ENCODE results near the gene FBH1. TPM values are rescaled to one million over a fixed set of nuclear protein-coding genes. Genes with fewer than 3 reads are reported as not detected.
A peak's percentile ranks its signal among the peaks of the same experiment; 100 is the strongest.

Gene FBH1
- total and polyA plus RNA-seq, 9 of the 15 experiments (the other 6 are each of a cell fraction or from before 2014, with no cell fraction given): 13.4 to 108 (median 77.8) TPM

- WGBS (ENCODE audit: insufficient coverage, low coverage, missing lambda C conversion rate): 35% methylated on average over 7 of the region's 7 CpGs
- CTCF ChIA-PET (ENCODE audit: low intra/inter-chr PET ratio): no interaction called here
These were observed 8.1 kb downstream of the FBH1 start for GRCh38 chr10:5898163-5898562.

More at GRCh38 chr10:5898163-5898562, 8.1 kb downstream of the FBH1 start:
- intact Hi-C loops (cut with micrococcal nuclease): no loop called here
- peaks cover 65% of the 10 kb centered on the region for H3K36me3 ChIP-seq (ENCODE audit: control insufficient read depth, insufficient read depth, low read length)
- H3K27me3 ChIP-seq (ENCODE audit: control insufficient read depth in 2 of 2, insufficient read depth in 2 of 2, low read length in 2 of 2): no peaks in the 10 kb centered on the region
- peak overlapping the region; percentile 70 for H3K4me2 ChIP-seq (ENCODE audit: insufficient read depth, low read length)
- peak overlapping the region; percentile 36; the same call in 1 of the 2 replicates for H2AFZ ChIP-seq (ENCODE audit: low read depth, low read length)
- peak overlapping the region; percentile 9; the same call in 1 of the 2 replicates for H3K4me3 ChIP-seq
- peak in 1 of 4 experiments; percentile 66 for DNase-seq (ENCODE audit: extremely low read depth in 1 of 4, low spot score in 3 of 4)
- H3K27ac ChIP-seq (ENCODE audit: extremely low read depth, low read depth, low read length): peak overlapping the region; percentile 82
- no peaks in the 10 kb centered on the region for H3K9me1 ChIP-seq (ENCODE audit: control insufficient read depth, insufficient read depth, low read length)
- BruUV-seq (replicated peaks): no TSS peak
- ATAC-seq: peak; percentile 29
- peak; percentile 65 for FAIRE-seq
- peaks cover 3% of the 10 kb centered on the region; the same call in 1 of the 2 replicates for H3K9me3 ChIP-seq (replicated peaks; ENCODE audit: control insufficient read depth, insufficient read depth, low read depth, low read length)
- POLR2A ChIA-PET: interaction anchor here (1.3 kb wide), 1 partner anchor 85 kb away, joined by 3 read pairs; the partner anchor contains the start of gene GDI2
- H3K79me2 ChIP-seq (ENCODE audit: control insufficient read depth, insufficient read depth, low read length): peaks cover 92% of the 10 kb centered on the region
- peaks cover 40 to 55% of the 10 kb centered on the region in 2 experiments for H3K4me1 ChIP-seq (replicated peaks in 1 of 2; ENCODE audit: control insufficient read depth in 2 of 2, insufficient read depth in 2 of 2, low read length in 2 of 2)
- TF ChIP-seq TBP (optimal IDR thresholded peaks at IDR 0.05; ENCODE audit: low read depth, low read length): peak; percentile 43
- 0 out of 2 replicates have a peak, but pooled peaks have one; percentile 24 for TF ChIP-seq SOX6 (IDR thresholded peaks at IDR 0.05)
- 0 out of 2 replicates have a peak, but pooled peaks have one; percentile 15 for TF ChIP-seq STAT5A (IDR thresholded peaks at IDR 0.05; ENCODE audit: borderline replicate concordance, low read length)
- peak; percentile 83 for TF ChIP-seq ZNF384 (IDR thresholded peaks at IDR 0.05; ENCODE audit: low read depth, low read length)
- TF ChIP-seq POLR2AphosphoS5 (IDR thresholded peaks at IDR 0.05; ENCODE audit: control insufficient read depth, insufficient read depth, low read depth, low read length): peak; percentile 20; the same call in 1 of the 2 replicates
- TF ChIP-seq TCFL5 (CRISPR knock-in tag; conservative IDR thresholded peaks at IDR 0.05): no peak
- TF ChIP-seq HEY1 (CRISPR knock-in tag; IDR thresholded peaks at IDR 0.05; ENCODE audit: borderline replicate concordance): no peak
- TF ChIP-seq NFE2 (IDR thresholded peaks at IDR 0.05; ENCODE audit: low read depth): no peak
- TF ChIP-seq CBFA2T3 (IDR thresholded peaks at IDR 0.05): peak; percentile 24; the same call in 1 of the 2 replicates
- peak; percentile 16; the same call in 1 of the 2 replicates for TF ChIP-seq SMARCA4 (IDR thresholded peaks at IDR 0.05)
- TF ChIP-seq WHSC1 (IDR thresholded peaks at IDR 0.05; ENCODE audit: low read length): no peak
- TF ChIP-seq DMBX1 (CRISPR knock-in tag; IDR thresholded peaks at IDR 0.05; ENCODE audit: borderline replicate concordance): 0 out of 2 replicates have a peak, but pooled peaks have one; percentile 23
- no peak for TF ChIP-seq RFX7 (CRISPR knock-in tag; IDR thresholded peaks at IDR 0.05)
- TF ChIP-seq SP1 (CRISPR knock-in tag; IDR thresholded peaks at IDR 0.05): no peak
- peaks cover 15% of the 10 kb centered on the region; the same call in 1 of the 2 replicates for H4K20me1 ChIP-seq (replicated peaks; ENCODE audit: control insufficient read depth, insufficient read depth, low read length)
- H3K9ac ChIP-seq (ENCODE audit: insufficient read depth in 1 of 2, low read depth in 2 of 2, low read length in 2 of 2): peak overlapping the region; percentile 22 to 77; a peak in 3 of 4 replicates
- in situ Hi-C loops (cut with MboI): no loop called here

Data from K562 (cell line).